Spleen (tissue), 7 donors: Measurements from ENCODE around the gene URAD.

Experiments
- POLR2A ChIP-seq, 3 donors: fragments of 450-650 bp; IDR thresholded peaks; one replicate each; pipeline ENCODE4 v1.5.1; 2017; ENCODE audit warnings: antibody characterized with exemption in 3 of 3, mild to moderate bottlenecking in 1 of 3
- POLR2AphosphoS5 ChIP-seq, 3 donors: sonication (generic); formaldehyde crosslinking; IDR thresholded peaks; one replicate each; pipeline ENCODE4 v1.5.1; 2017; ENCODE audit warnings: antibody characterized with exemption in 3 of 3
- TF ChIP-seq, protein P1 (sequence below), 11 experiments: fragments of 200-600 bp in 7 of 11; fragments of 450-650 bp in 4 of 11; sonication (generic) in 4 of 11; IDR thresholded peaks in 8 of 11; conservative IDR thresholded peaks in 3 of 11; 1 replicate in 7 of 11; 2 replicates in 4 of 11; pipeline versions ENCODE4 v1.4.0 to v1.8.0; 2016 to 2021; ENCODE audit warnings: antibody characterized with exemption in 11 of 11, inconsistent platforms in 4 of 11, mild to moderate bottlenecking in 1 of 11
- donor health status: DM: no; HTN: no; CAD: no; lungs with moderate emphysema.
- donor health status: DM: no; HTN: no; CAD: no.
- donor health status: DM: no; HTN: no; CAD: no.

GRCh38 chr13:28013482-28013881 is 25.0 kb upstream of the URAD start:
- no peak for TF ChIP-seq POLR2AphosphoS5 (IDR thresholded peaks at IDR 0.05)
- TF ChIP-seq, protein P1, sequence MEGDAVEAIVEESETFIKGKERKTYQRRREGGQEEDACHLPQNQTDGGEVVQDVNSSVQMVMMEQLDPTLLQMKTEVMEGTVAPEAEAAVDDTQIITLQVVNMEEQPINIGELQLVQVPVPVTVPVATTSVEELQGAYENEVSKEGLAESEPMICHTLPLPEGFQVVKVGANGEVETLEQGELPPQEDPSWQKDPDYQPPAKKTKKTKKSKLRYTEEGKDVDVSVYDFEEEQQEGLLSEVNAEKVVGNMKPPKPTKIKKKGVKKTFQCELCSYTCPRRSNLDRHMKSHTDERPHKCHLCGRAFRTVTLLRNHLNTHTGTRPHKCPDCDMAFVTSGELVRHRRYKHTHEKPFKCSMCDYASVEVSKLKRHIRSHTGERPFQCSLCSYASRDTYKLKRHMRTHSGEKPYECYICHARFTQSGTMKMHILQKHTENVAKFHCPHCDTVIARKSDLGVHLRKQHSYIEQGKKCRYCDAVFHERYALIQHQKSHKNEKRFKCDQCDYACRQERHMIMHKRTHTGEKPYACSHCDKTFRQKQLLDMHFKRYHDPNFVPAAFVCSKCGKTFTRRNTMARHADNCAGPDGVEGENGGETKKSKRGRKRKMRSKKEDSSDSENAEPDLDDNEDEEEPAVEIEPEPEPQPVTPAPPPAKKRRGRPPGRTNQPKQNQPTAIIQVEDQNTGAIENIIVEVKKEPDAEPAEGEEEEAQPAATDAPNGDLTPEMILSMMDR (IDR thresholded peaks at IDR 0.05 in 8 of 11, conservative IDR thresholded peaks at IDR 0.05 in 3 of 11): no peak
- no peak for TF ChIP-seq POLR2A (IDR thresholded peaks at IDR 0.05)
